Adipose tissue (tissue), 3 donors: Measurements from ENCODE around the gene PEAK3. TPM values are rescaled to one million over a fixed set of nuclear protein-coding genes. Genes with fewer than 3 reads are reported as not detected.

Experiments used
- H3K27ac ChIP-seq: one replicate; pipeline ENCODE4 v1.5.1; 2013; ENCODE audit warnings: low read depth, low read length
- WGBS, 3 donors: extraction: QIAGEN DNeasy Blood & Tissue Kit; methylation state at CpG; one replicate each; pipeline ENCODE4 v1.1.7; 2013; 5-methylcytosine and 5-hydroxymethylcytosine counted together
- polyA plus RNA-seq, 3 donors: library from polyadenylated mRNA; stranded (reverse); fragments of 200-250 nt; gene quantifications; one replicate each; pipeline ENCODE4 v1.2.3, GENCODE V29; 2013
- donor health status: healthy with polysubstance abuse.
- donor health status: Bipolar disorder and iron deficiency.
- donor health status: healthy.

PEAK3 gene
- polyA plus RNA-seq, 3 donors = 0.10 to 0.48 (median 0.45) TPM

- H3K27ac ChIP-seq = no peak within 1 kb of the TSS
- 67 to 75% (median 72%) methylated on average over 22 to 24 of the region's 24 CpGs for WGBS, 3 donors
These were observed 25.8 kb downstream of the PEAK3 start, which contains the start of gene JSRP1 for GRCh38 chr19:2255982-2256685. JSRP1 (minus strand) TSS chr19:2256417; CDS start chr19:2255314, 1,103 bp downstream.

DNA sequence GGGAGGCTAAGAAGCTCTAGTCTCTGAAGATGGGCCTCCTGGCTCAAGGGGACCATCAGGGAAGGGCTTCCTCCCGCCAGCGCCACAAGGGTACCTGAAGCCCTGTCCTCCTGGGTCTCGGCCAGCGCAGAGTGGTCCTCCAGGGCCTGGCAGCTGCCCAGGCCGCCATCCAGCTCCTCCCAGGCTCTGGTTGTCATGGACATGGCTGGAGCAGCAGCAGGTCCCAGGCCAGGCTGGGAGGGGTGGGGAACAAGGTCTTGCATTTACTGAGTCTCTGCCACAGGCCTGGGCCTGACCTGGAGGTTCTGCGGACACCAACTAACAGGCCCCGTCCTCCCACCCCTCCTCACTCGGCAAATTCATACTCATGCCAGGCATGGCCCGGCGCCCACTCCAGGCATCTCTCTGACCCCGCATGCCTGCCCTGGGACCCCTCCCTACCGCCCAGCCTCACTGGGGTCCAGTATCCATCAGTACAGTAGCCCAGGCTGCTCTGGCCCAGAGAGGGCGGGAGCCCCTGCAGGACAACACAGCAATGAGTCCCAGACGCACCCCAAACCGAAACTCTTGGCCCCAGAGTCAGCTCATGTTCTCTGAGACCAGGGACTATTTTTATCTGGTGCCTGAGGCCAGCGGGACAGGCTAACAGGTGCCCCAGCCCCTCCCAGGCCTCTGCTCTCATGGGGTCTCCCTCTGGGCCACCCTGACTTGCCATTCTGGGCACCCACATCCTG, 26.7 kb downstream of the PEAK3 start:
- H3K27ac ChIP-seq = no peak overlapping the region
- 88 to 93% (median 91%) methylated on average over 14 to 16 of the region's 16 CpGs for WGBS, 3 donors

GRCh38 chr19:2254064-2254872, 27.7 kb downstream of the PEAK3 start:
- WGBS, 3 donors = 68 to 77% (median 74%) methylated on average over 20 of the region's 20 CpGs
- H3K27ac ChIP-seq = no peak overlapping the region

- WGBS, 3 donors = 3 to 9% (median 8%) methylated on average over 63 to 77 of the region's 77 CpGs
- H3K27ac ChIP-seq = no peak overlapping the region
These were observed 28.6 kb downstream of the PEAK3 start for GRCh38 chr19:2253106-2254063.

DNA sequence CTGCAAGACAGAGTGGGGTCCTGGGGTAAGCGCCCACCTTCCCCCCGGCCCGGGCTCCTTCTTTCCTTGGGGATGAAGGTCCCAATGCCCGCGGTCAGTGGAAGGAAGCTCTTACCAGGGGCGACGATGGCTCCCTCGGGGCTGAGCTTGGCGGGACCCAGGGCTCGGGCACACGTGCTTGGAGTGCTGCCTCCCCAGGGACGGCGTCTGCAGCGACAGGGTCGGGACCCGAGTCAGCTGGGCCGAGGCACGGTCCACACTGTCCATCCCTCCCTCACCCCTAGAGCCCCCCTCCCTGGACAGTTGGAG, 29.2 kb downstream of the PEAK3 start:
- 6 to 8% (median 8%) methylated on average over 18 of the region's 18 CpGs for WGBS, 3 donors

DNA sequence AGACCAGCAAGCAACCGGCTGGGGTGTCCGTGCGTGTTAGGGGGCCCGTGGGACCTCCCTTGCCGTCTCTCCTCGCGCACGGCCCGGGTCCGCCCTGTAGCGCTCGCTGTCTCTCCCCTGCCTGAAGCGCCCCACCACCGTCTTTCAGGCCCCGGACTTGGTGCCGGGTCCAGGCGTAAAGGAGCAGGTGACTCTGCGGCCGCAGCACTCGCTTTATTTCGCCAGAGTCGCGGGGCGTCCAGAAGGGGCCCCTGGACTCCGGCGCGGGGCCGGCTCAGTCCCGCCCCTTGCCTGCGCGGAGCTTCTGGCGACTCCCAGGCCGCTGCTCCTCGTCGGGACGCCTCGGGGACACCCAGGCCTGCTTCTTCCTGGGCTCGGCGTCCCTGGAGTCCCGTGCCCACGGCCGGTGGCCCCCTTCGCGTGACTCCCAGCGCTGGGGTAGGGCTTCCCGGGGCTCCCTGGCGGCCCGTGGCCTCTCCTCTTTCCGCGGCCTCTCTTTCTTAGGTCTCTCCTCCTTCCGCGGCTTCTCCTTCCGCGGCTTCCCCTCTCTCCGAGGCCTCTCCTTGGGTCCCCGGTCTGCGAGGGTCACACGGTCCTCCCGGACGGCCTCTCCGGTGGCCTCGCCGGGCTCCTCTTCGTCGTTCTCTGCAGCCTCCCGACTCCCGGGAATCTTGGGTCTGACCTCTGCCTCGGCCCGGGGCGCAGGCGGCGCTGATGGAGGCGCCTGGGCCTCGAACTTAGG, 29.7 kb downstream of the PEAK3 start:
- H3K27ac ChIP-seq = no peak overlapping the region
- WGBS, 3 donors = 6 to 9% (median 7%) methylated on average over 56 to 74 of the region's 74 CpGs

More for the DNA sequence above, 29.2 kb downstream of the PEAK3 start:
- H3K27ac ChIP-seq = no peak overlapping the region

DNA sequence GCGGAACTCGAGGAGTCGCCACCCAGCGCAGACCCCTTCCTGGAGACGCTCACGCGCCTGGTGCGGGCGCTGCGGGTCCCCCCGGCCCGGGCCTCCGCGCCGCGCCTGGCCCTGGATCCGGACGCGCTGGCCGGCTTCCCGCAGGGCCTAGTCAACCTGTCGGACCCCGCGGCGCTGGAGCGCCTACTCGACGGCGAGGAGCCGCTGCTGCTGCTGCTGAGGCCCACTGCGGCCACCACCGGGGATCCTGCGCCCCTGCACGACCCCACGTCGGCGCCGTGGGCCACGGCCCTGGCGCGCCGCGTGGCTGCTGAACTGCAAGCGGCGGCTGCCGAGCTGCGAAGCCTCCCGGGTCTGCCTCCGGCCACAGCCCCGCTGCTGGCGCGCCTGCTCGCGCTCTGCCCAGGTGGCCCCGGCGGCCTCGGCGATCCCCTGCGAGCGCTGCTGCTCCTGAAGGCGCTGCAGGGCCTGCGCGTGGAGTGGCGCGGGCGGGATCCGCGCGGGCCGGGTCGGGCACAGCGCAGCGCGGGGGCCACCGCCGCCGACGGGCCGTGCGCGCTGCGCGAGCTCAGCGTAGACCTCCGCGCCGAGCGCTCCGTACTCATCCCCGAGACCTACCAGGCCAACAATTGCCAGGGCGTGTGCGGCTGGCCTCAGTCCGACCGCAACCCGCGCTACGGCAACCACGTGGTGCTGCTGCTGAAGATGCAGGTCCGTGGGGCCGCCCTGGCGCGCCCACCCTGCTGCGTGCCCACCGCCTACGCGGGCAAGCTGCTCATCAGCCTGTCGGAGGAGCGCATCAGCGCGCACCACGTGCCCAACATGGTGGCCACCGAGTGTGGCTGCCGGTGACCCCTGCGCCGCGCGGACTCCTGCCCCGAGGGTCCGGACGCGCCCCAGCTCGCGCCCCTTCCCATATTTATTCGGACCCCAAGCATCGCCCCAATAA, 30.6 kb downstream of the PEAK3 start:
- H3K27ac ChIP-seq = no peak overlapping the region
- WGBS, 3 donors = 3 to 6% (median 6%) methylated on average over 107 to 125 of the region's 125 CpGs

- WGBS, 3 donors = 7 to 9% (median 8%) methylated on average over 31 to 40 of the region's 40 CpGs
- H3K27ac ChIP-seq = no peak overlapping the region
These were observed 31.2 kb downstream of the PEAK3 start for GRCh38 chr19:2250766-2251105.

- H3K27ac ChIP-seq = no peak overlapping the region
- 26 to 30% (median 27%) methylated on average over 35 to 43 of the region's 43 CpGs for WGBS, 3 donors
These were observed 31.9 kb downstream of the PEAK3 start for GRCh38 chr19:2249880-2250765.

DNA sequence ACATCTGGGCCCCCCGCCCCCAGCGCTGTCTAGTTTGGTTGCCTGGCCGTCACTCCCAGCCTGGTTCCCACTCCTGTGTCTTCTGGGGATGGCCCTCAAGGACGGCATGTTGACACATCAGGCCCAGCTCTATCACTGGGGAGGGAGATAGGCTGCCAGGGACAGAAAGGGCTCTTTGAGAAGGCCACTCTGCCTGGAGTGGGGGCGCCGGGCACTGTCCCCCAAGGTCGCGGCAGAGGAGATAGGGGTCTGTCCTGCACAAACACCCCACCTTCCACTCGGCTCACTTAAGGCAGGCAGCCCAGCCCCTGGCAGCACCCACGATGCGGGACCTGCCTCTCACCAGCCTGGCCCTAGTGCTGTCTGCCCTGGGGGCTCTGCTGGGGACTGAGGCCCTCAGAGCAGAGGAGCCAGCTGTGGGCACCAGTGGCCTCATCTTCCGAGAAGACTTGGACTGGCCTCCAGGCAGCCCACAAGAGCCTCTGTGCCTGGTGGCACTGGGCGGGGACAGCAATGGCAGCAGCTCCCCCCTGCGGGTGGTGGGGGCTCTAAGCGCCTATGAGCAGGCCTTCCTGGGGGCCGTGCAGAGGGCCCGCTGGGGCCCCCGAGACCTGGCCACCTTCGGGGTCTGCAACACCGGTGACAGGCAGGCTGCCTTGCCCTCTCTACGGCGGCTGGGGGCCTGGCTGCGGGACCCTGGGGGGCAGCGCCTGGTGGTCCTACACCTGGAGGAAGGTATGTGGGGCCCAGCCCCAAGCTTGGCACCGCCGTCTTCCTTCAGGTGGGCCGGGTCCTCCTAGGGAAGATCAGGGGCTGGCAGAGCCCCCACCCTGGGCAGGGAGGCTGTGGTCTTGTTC, 32.7 kb downstream of the PEAK3 start, which contains the start of gene AMH:
AMH (plus strand) TSS at position 314 of the 857 bp plus-strand sequence; CDS start at position 324, 10 bp downstream.
- H3K27ac ChIP-seq = no peak within 1 kb of the TSS
- 71 to 76% (median 74%) methylated on average over 26 to 27 of the region's 27 CpGs for WGBS, 3 donors

DNA sequence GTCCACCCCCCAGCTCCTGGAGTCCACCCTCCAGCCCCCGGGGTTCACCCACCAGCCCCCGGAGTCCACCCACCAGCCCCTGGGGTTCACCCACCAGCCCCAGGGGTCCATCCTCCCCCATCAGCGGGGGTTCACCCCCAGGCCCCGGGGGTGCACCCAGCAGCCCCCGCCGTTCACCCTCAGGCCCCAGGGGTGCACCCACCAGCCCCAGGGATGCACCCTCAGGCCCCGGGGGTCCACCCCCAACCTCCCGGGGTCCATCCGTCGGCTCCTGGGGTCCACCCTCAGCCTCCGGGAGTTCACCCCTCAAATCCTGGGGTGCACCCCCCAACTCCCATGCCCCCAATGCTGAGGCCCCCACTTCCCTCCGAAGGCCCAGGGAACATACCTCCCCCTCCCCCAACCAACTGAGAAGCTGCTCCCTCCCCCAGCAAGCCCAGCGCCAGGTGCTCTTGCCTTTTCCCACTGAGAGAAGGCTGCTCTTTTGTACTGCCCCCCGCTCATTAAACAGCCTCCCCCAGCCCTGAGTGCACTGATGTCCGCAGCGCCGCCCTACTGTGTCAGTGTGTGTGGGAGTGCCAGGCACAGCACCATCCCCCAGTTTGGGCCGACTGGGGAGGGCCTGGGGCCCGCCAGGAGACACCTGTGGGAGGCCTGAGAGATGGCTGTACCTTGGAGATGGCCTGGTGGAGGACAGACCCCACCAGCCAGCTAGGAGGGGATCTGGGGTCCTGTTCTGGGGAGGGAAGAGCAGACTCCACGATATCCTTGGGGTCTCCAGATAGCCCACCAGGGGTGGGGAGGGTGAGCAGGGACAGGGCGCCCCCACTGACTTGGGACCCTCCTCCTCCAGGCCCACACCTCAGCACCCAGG, 33.6 kb downstream of the PEAK3 start:
- 81 to 87% (median 85%) methylated on average over 19 to 21 of the region's 21 CpGs for whole genome bisulfite sequencing, 3 donors
- H3K27ac ChIP-seq = no peak overlapping the region

GRCh38 chr19:2247433-2248101, 34.4 kb downstream of the PEAK3 start:
- H3K27ac ChIP-seq = no peak overlapping the region
- whole genome bisulfite sequencing, 3 donors = 92 to 94% (median 93%) methylated on average over 23 to 28 of the region's 28 CpGs

DNA sequence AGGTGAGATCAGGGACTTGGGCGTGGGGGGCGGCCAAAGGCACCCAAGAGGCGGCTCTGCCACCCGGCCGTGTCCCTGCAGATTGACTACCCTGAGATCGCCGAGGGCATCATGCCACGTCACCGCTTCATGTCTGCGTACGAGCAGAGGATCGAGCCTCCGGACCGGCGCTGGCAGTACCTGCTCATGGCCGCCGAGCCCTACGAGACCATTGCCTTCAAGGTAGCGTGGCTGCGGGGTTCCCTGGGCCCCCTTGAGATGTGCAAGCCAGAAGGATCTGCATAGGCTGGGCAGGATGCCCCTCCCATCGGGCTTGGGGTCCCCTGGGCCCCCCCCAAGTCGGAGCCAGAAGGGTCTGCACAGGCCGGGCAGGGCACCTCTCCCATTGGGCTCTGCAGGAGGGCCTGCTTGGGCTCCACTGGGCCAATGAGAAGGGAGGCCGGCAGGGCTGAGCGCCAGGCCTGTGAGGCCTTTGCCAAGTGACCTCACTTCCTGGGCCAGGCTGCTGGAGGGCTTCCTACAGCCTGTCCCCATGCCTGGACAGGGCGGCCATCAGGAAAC, 35.1 kb downstream of the PEAK3 start:
- 80 to 86% (median 83%) methylated on average over 25 to 26 of the region's 26 CpGs for WGBS, 3 donors

More for the DNA sequence above, 35.1 kb downstream of the PEAK3 start:
- no peak overlapping the region for H3K27ac ChIP-seq
